K562 (cell line): Measurements from ENCODE around the gene MEOX2. TPM values are rescaled to one million over a fixed set of nuclear protein-coding genes. Genes with fewer than 3 reads are reported as not detected.

ENCODE experiments used
- ATAC-seq: fragments of 200-7000 bp; cut with Tn5 transposase; 3 replicates; pipeline ENCODE4 v1.9.1; 2020; ENCODE audit warnings: moderate library complexity
- BruUV-seq: library from RNA; stranded (reverse); fragments of 400-500 nt; replicated peaks from 2 replicates; lab custom pipeline; 2021; lab: Mats Ljungman, UMichigan
- CTCF ChIA-PET: fragments of 300-600 bp; formaldehyde crosslinking; extraction: SDS; loops from one replicate; lab custom pipeline; 2021; ENCODE audit warnings: low intra/inter-chr PET ratio; lab: Yijun Ruan, JAX
- POLR2A ChIA-PET: fragments of 300-600, 350-650 bp; sonication (Branson Sonifier 250); formaldehyde crosslinking; extraction: SDS; loops from one replicate; lab custom pipeline; 2021; ENCODE audit warnings: antibody characterized with exemption, inconsistent platforms; lab: Yijun Ruan, JAX
- DNase-seq, 4 experiments: peaks; one replicate each; pipeline versions ENCODE4 v3.0.0 to v3.0.0-alpha.2; 2011 to 2018; ENCODE audit warnings: low spot score in 3 of 4, mixed read lengths in 3 of 4; ENCODE audit errors: extremely low read depth in 1 of 4
- FAIRE-seq: peaks from 2 replicates; lab custom pipeline; 2011; peaks lifted over from hg19 to GRCh38; lab: Jason Lieb, UNC
- H2AFZ ChIP-seq: 2 replicates; pipeline ENCODE4 v1.6.0; 2011; ENCODE audit warnings: low read depth, low read length, control low read depth, inconsistent platforms
- H3K27ac ChIP-seq: fragments of 200-600 bp; 3 replicates; pipeline ENCODE4 v1.8.0; 2011; ENCODE audit warnings: low read depth, mild to moderate bottlenecking, control low read depth, inconsistent platforms, low read length, moderate library complexity, mixed read lengths; ENCODE audit errors: extremely low read depth
- H3K27me3 ChIP-seq, 2 experiments: fragments of 300-600 bp in 1 of 2; 2 replicates in 1 of 2; 3 replicates in 1 of 2; pipeline versions ENCODE4 v1.6.0 to v1.8.0; 2011; ENCODE audit warnings: inconsistent platforms in 2 of 2, low read length in 2 of 2, mild to moderate bottlenecking in 1 of 2, mixed read lengths in 1 of 2, moderate library complexity in 1 of 2; ENCODE audit not compliant: control insufficient read depth in 2 of 2, insufficient read depth in 2 of 2
- H3K36me3 ChIP-seq: fragments of 300-600 bp; 3 replicates; pipeline ENCODE4 v1.8.0; 2011; ENCODE audit warnings: mild to moderate bottlenecking, low read length, inconsistent platforms; ENCODE audit not compliant: control insufficient read depth, insufficient read depth
- H3K4me1 ChIP-seq, 2 experiments: fragments of 200-600 bp in 1 of 2; replicated peaks in 1 of 2; 2 replicates in 1 of 2; 3 replicates in 1 of 2; pipeline versions ENCODE4 v1.5.1 to v1.8.0; 2011; ENCODE audit warnings: inconsistent platforms in 2 of 2, low read length in 2 of 2, mild to moderate bottlenecking in 1 of 2, mixed read lengths in 1 of 2, moderate library complexity in 1 of 2; ENCODE audit not compliant: control insufficient read depth in 2 of 2, insufficient read depth in 2 of 2
- H3K4me2 ChIP-seq: 2 replicates; pipeline ENCODE4 v1.6.1; 2011; ENCODE audit warnings: low read length, control low read depth, inconsistent platforms, mixed read lengths; ENCODE audit not compliant: insufficient read depth
- H3K4me3 ChIP-seq: fragments of 200-600 bp; sonication (generic), shearing (Covaris generic); 2 replicates; pipeline ENCODE4 v1.5.1; 2016; ENCODE audit warnings: control low read depth, inconsistent platforms
- H3K79me2 ChIP-seq: fragments of 200-600 bp; 3 replicates; pipeline ENCODE4 v1.8.0; 2011; ENCODE audit warnings: low read length, inconsistent platforms; ENCODE audit not compliant: control insufficient read depth, insufficient read depth
- H3K9ac ChIP-seq, 2 experiments: 2 replicates each; pipeline versions ENCODE4 v1.6.0 to v1.6.1; 2011; ENCODE audit warnings: low read depth in 2 of 2, low read length in 2 of 2, control low read depth in 1 of 2, inconsistent platforms in 1 of 2, mild to moderate bottlenecking in 1 of 2, mixed read lengths in 1 of 2; ENCODE audit not compliant: insufficient read depth in 1 of 2
- H3K9me1 ChIP-seq: one replicate; pipeline ENCODE4 v1.6.0; 2011; ENCODE audit warnings: inconsistent platforms, mild to moderate bottlenecking, low read length, moderate library complexity; ENCODE audit not compliant: control insufficient read depth, insufficient read depth
- H3K9me3 ChIP-seq: replicated peaks from 2 replicates; pipeline ENCODE4 v1.5.1; 2011; ENCODE audit warnings: low read depth, low read length, inconsistent platforms; ENCODE audit not compliant: control insufficient read depth, insufficient read depth
- H4K20me1 ChIP-seq: replicated peaks from 2 replicates; pipeline ENCODE4 v1.6.1; 2011; ENCODE audit warnings: low read length, inconsistent platforms, mixed read lengths; ENCODE audit not compliant: control insufficient read depth, insufficient read depth
- NRF1 ChIP-seq, 2 experiments: fragments of 450-650 bp; IDR thresholded peaks in 1 of 2; conservative IDR thresholded peaks in 1 of 2; 2 replicates each; pipeline ENCODE4 v1.6.1; 2014; ENCODE audit warnings: mild to moderate bottlenecking in 2 of 2
- SIX5 ChIP-seq, 2 experiments: IDR thresholded peaks; 2 replicates each; pipeline ENCODE4 v1.6.1; 2011; ENCODE audit warnings: low read length in 2 of 2, borderline replicate concordance in 1 of 2, low read depth in 1 of 2, mild to moderate bottlenecking in 1 of 2, moderate library complexity in 1 of 2; ENCODE audit not compliant: insufficient read depth in 1 of 2
- SMARCB1 ChIP-seq: IDR thresholded peaks from 2 replicates; pipeline ENCODE4 v1.6.1; 2011; ENCODE audit warnings: improper control_type of control experiment, low read depth; ENCODE audit not compliant: insufficient read length
- ZFP30 ChIP-seq: fragments of 250-450 bp; sonication (Bioruptor Pico); IDR thresholded peaks from 2 replicates; pipeline ENCODE4 v1.8.0; 2022; ENCODE audit warnings: moderate library complexity, mild to moderate bottlenecking, inconsistent platforms, borderline replicate concordance
- ZNF561 ChIP-seq: fragments of 450-650 bp; formaldehyde crosslinking; conservative IDR thresholded peaks from 2 replicates; pipeline ENCODE4 v1.4.0; 2020; ENCODE audit warnings: mild to moderate bottlenecking, moderate library complexity
- WGBS: fragments of 100-300 bp; shearing (Covaris generic); methylation state at CpG from one replicate; pipeline ENCODE4 v1.1.6; 2016; ENCODE audit warnings: low coverage, mixed read lengths; ENCODE audit not compliant: insufficient coverage; ENCODE audit errors: missing lambda C conversion rate; 5-methylcytosine and 5-hydroxymethylcytosine counted together
- in situ Hi-C: fragments of 300-500 bp; cut with MboI; formaldehyde crosslinking; loops from 4 replicates; pipeline ENCODE4 v1.15.0; 2018; ENCODE audit warnings: inconsistent platforms, mixed read lengths
- intact Hi-C: fragments of 100-400 bp; cut with micrococcal nuclease; formaldehyde crosslinking; loops from 2 replicates; pipeline ENCODE4 v1.14.2; 2022
- polyA plus RNA-seq, 8 experiments: library from polyadenylated mRNA; depleted of rRNA in 4 of 8; stranded (reverse) in 5 of 8; unstranded in 3 of 8; fragments of >200 nt; fragmentation: Nextera tagmentation in 2 of 8; fragmentation: Illumina TruSeq in 1 of 8; extraction: Ambion mirVana in 2 of 8; extraction: Trizol in 1 of 8; gene quantifications; 2 replicates each; pipeline versions ENCODE4 v1.2.1 to v1.2.3, GENCODE V29; 2011 to 2014; ENCODE audit warnings: inconsistent platforms in 1 of 8, missing spikeins in 1 of 8
- total RNA-seq, 7 experiments: library from RNA; depleted of rRNA in 6 of 7; stranded (reverse); fragments of >200 nt in 6 of 7; fragmentation: Illumina TruSeq in 2 of 7; extraction: Trizol in 2 of 7; gene quantifications; 2 replicates each; pipeline versions ENCODE4 v1.2.1 to v1.2.3, GENCODE V29; 2011 to 2021; ENCODE audit warnings: low replicate concordance in 1 of 7

Gene MEOX2
- total and polyA plus RNA-seq, 9 of the 15 experiments (the other 6 are each of a cell fraction or from before 2014, with no cell fraction given) = not detected

GRCh38 chr7:15618275-15618674 lies 68.2 kb downstream of the MEOX2 start:
- no peaks in the 10 kb centered on the region for H3K79me2 ChIP-seq
- H3K4me2 ChIP-seq = no peak overlapping the region
- ChIA-PET CTCF (no interaction called here), POLR2A (no interaction called here)
- no peak overlapping the region for H2AFZ ChIP-seq
- H3K36me3 ChIP-seq = no peaks in the 10 kb centered on the region
- ATAC-seq (no peak), DNase-seq (no peak), FAIRE-seq (no peak)
- no peak for TF ChIP-seq SMARCB1
- no peak for TF ChIP-seq SIX5 (IDR thresholded peaks at IDR 0.05; ENCODE audit: borderline replicate concordance in 1 of 2, insufficient read depth in 1 of 2, low read depth in 1 of 2, low read length in 2 of 2)
- no peak for TF ChIP-seq ZNF561 (CRISPR knock-in tag)
- H3K27ac ChIP-seq = no peak overlapping the region
- H3K9ac ChIP-seq = no peak overlapping the region
- H3K4me1 ChIP-seq = no peaks in the 10 kb centered on the region
- H3K4me3 ChIP-seq = no peak overlapping the region
- H4K20me1 ChIP-seq = no peaks in the 10 kb centered on the region
- no peaks in the 10 kb centered on the region for H3K27me3 ChIP-seq
- no peaks in the 10 kb centered on the region for H3K9me1 ChIP-seq
- WGBS = 0% methylated on average over 2 of the region's 2 CpGs
- in situ Hi-C loops = no loop called here
- no TSS peak for BruUV-seq
- intact Hi-C loops = no loop called here
- no peaks in the 10 kb centered on the region; the same call in 1 of the 2 replicates for H3K9me3 ChIP-seq

GRCh38 chr7:15612205-15612604 lies 74.3 kb downstream of the MEOX2 start:
- intact Hi-C loops = no loop called here
- POLR2A ChIA-PET = no interaction called here
- H3K4me3 ChIP-seq = no peak overlapping the region
- WGBS = under 1% methylated on average over 8 of the region's 8 CpGs
- FAIRE-seq = no peak
- no peaks in the 10 kb centered on the region for H3K79me2 ChIP-seq
- no peak overlapping the region for H3K27ac ChIP-seq
- BruUV-seq = no TSS peak
- no peaks in the 10 kb centered on the region for H3K4me1 ChIP-seq
- TF ChIP-seq ZFP30 (CRISPR knock-in tag) = no peak
- TF ChIP-seq NRF1 (conservative IDR thresholded peaks at IDR 0.05 in 1 of 2, IDR thresholded peaks at IDR 0.05 in 1 of 2) = peak; percentile 71 to 76
- H3K9me3 ChIP-seq = no peaks in the 10 kb centered on the region
- H3K27me3 ChIP-seq = no peaks in the 10 kb centered on the region
- CTCF ChIA-PET = no interaction called here
- in situ Hi-C loops = no loop called here
- H3K36me3 ChIP-seq = no peaks in the 10 kb centered on the region
- no peak overlapping the region for H3K9ac ChIP-seq
- no peaks in the 10 kb centered on the region for H3K9me1 ChIP-seq
- peak overlapping the region; percentile 27; the same call in 1 of the 2 replicates for H2AFZ ChIP-seq
- H4K20me1 ChIP-seq = no peaks in the 10 kb centered on the region
- peak in 1 of 4 experiments; percentile 37 for DNase-seq
- peak; percentile 64 for ATAC-seq
- no peak overlapping the region for H3K4me2 ChIP-seq
